DOHH2 (cell line): Measurements from ENCODE around the gene DIP2C.

Source experiments
- EZH2phosphoT487 ChIP-seq: fragments of 200-600 bp; sonication (generic); IDR thresholded peaks from 2 replicates; pipeline ENCODE4 v1.6.1; 2017; ENCODE audit warnings: borderline replicate concordance, mild to moderate bottlenecking, antibody characterized with exemption, low read length, moderate library complexity, mixed read lengths
- TF ChIP-seq, protein P1 (sequence below): fragments of 200-600 bp; sonication (generic); IDR thresholded peaks from one replicate; pipeline ENCODE4 v1.5.1; 2014; ENCODE audit warnings: antibody characterized with exemption, mild to moderate bottlenecking, low read depth, low read length; ENCODE audit not compliant: poor library complexity, severe bottlenecking

DNA sequence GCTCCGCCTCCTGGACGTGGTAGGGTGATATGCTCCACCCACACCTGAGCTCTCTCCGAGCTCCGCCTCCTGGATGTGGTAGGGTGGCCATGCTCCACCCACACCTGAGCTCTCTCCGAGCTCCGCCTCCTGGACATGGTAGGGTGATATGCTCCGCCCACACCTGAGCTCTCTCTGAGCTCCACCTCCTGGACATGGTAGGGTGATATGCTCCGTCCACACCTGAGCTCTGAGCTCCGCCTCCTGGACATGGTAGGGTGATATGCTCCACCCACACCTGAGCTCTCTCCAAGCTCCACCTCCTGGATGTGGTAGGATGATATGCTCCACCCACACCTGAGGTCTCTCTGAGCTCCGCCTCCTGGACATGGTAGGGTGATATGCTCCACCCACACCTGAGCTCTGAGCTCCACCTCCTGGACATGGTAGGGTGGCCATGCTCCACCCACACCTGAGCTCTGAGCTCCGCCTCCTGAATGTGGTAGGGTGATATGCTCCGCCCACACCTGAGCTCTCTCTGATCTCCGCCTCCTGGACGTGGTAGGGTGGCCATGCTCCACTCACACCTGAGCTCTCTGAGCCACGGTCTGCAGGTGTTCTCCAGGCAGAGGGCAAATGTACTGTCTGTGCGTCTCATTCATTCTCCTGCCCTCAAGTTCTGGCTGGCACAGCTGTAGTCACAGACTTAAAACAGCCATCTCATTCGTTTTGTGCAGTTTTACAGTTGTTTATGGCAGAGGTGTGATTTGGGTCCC lies 252.4 kb downstream of the DIP2C start:
- TF ChIP-seq, protein P1, sequence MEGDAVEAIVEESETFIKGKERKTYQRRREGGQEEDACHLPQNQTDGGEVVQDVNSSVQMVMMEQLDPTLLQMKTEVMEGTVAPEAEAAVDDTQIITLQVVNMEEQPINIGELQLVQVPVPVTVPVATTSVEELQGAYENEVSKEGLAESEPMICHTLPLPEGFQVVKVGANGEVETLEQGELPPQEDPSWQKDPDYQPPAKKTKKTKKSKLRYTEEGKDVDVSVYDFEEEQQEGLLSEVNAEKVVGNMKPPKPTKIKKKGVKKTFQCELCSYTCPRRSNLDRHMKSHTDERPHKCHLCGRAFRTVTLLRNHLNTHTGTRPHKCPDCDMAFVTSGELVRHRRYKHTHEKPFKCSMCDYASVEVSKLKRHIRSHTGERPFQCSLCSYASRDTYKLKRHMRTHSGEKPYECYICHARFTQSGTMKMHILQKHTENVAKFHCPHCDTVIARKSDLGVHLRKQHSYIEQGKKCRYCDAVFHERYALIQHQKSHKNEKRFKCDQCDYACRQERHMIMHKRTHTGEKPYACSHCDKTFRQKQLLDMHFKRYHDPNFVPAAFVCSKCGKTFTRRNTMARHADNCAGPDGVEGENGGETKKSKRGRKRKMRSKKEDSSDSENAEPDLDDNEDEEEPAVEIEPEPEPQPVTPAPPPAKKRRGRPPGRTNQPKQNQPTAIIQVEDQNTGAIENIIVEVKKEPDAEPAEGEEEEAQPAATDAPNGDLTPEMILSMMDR = no peak
- no peak for TF ChIP-seq EZH2phosphoT487
